Vagina (tissue), 2 donors: ENCODE measurements around the gene SIX3. TPM values are rescaled to one million over a fixed set of nuclear protein-coding genes. Genes with fewer than 3 reads are reported as not detected.

Source experiments
- DNase-seq, 2 donors: peaks; one replicate each; pipeline ENCODE4 v3.0.0-alpha.2; 2017; ENCODE audit errors: extremely low spot score in 2 of 2
- H3K27ac ChIP-seq: fragments of 200-600 bp; sonication (generic); one replicate; pipeline ENCODE4 v1.5.1; 2019
- H3K27me3 ChIP-seq: fragments of 200-600 bp; sonication (generic); one replicate; pipeline ENCODE4 v1.5.1; 2019
- H3K36me3 ChIP-seq, 2 donors: fragments of 200-600 bp; sonication (generic); one replicate each; pipeline ENCODE4 v1.5.1; 2017 to 2019
- H3K4me1 ChIP-seq: fragments of 200-600 bp; sonication (generic); one replicate; pipeline ENCODE4 v1.5.1; 2019
- H3K4me3 ChIP-seq, 2 donors: fragments of 200-600 bp; sonication (generic); 1 replicate in 1 of 2; 2 replicates in 1 of 2; pipeline ENCODE4 v1.5.1; 2016 to 2019
- H3K9me3 ChIP-seq: fragments of 200-600 bp; sonication (generic); one replicate; pipeline ENCODE4 v1.5.1; 2019
- CTCF ChIP-seq, 3 experiments: fragments of 450-650 bp in 2 of 3; fragments of 200-600 bp in 1 of 3; sonication (generic) in 1 of 3; IDR thresholded peaks; one replicate each; pipeline ENCODE4 v1.5.1; 2017 to 2019; ENCODE audit warnings: antibody characterized with exemption in 3 of 3, mild to moderate bottlenecking in 2 of 3, moderate library complexity in 2 of 3
- POLR2A ChIP-seq, 2 donors: fragments of 450-650 bp; IDR thresholded peaks; one replicate each; pipeline ENCODE4 v1.6.1; 2017; ENCODE audit warnings: antibody characterized with exemption in 2 of 2, mild to moderate bottlenecking in 2 of 2, moderate library complexity in 2 of 2
- POLR2AphosphoS5 ChIP-seq, 2 donors: sonication (generic); formaldehyde crosslinking; IDR thresholded peaks; one replicate each; pipeline ENCODE4 v1.9.0; 2017; ENCODE audit warnings: antibody characterized with exemption in 2 of 2, mild to moderate bottlenecking in 2 of 2, low read depth in 1 of 2; ENCODE audit not compliant: insufficient read depth in 1 of 2
- intact Hi-C: fragments of 100-400 bp; cut with DNase I; formaldehyde crosslinking; loops from one replicate; pipeline ENCODE4 v1.15.1; 2023
- total RNA-seq: library from RNA; depleted of rRNA; stranded (reverse); fragments of >200 nt; gene quantifications from one replicate; pipeline ENCODE4 v1.2.3, GENCODE V29; 2016

SIX3 gene
- total RNA-seq, 1 donor from 2014 or later: not detected

- Histone ChIP-seq H3K27me3 (peaks cover 25% of the 10 kb centered on the region), H3K4me1 (peaks cover 32% of the 10 kb centered on the region), H3K36me3 (no peaks in the 10 kb centered on the region), H3K27ac (no peak overlapping the region), H3K4me3 (no peak overlapping the region), H3K9me3 (no peaks in the 10 kb centered on the region)
- no peak for DNase-seq
- intact Hi-C loops: no loop called here
- TF ChIP-seq CTCF (IDR thresholded peaks at IDR 0.05) (no peak), POLR2A (IDR thresholded peaks at IDR 0.05) (no peak), POLR2AphosphoS5 (IDR thresholded peaks at IDR 0.05; ENCODE audit: insufficient read depth in 1 of 2, low read depth in 1 of 2) (no peak)
Observed at GRCh38 chr2:44930274-44931197, 11.0 kb upstream of the SIX3 start.

GRCh38 chr2:44931198-44931780 is 10.2 kb upstream of the SIX3 start:
- H3K4me3 ChIP-seq: no peak overlapping the region
- intact Hi-C loops: no loop called here
- H3K27me3 ChIP-seq: peaks cover 25% of the 10 kb centered on the region
- H3K4me1 ChIP-seq: peaks cover 36% of the 10 kb centered on the region
- no peaks in the 10 kb centered on the region for H3K36me3 ChIP-seq
- H3K27ac ChIP-seq: no peak overlapping the region
- TF ChIP-seq CTCF (IDR thresholded peaks at IDR 0.05): no peak
- no peak for TF ChIP-seq POLR2AphosphoS5 (IDR thresholded peaks at IDR 0.05; ENCODE audit: insufficient read depth in 1 of 2, low read depth in 1 of 2)
- no peak for TF ChIP-seq POLR2A (IDR thresholded peaks at IDR 0.05)
- H3K9me3 ChIP-seq: no peaks in the 10 kb centered on the region
- DNase-seq: no peak

- Histone ChIP-seq H3K36me3 (no peaks in the 10 kb centered on the region), H3K4me3 (no peak overlapping the region), H3K27me3 (peaks cover 25% of the 10 kb centered on the region), H3K4me1 (peaks cover 36% of the 10 kb centered on the region), H3K27ac (no peak overlapping the region), H3K9me3 (no peaks in the 10 kb centered on the region)
- intact Hi-C loops: no loop called here
- TF ChIP-seq POLR2A (IDR thresholded peaks at IDR 0.05) (no peak), POLR2AphosphoS5 (IDR thresholded peaks at IDR 0.05; ENCODE audit: insufficient read depth in 1 of 2, low read depth in 1 of 2) (no peak), CTCF (IDR thresholded peaks at IDR 0.05) (no peak)
- DNase-seq: no peak
Observed at GRCh38 chr2:44932079-44932478, 9.4 kb upstream of the SIX3 start.

GRCh38 chr2:44932564-44933392 is 8.7 kb upstream of the SIX3 start:
- no peak for TF ChIP-seq CTCF (IDR thresholded peaks at IDR 0.05)
- TF ChIP-seq POLR2A (IDR thresholded peaks at IDR 0.05): no peak
- no peak for TF ChIP-seq POLR2AphosphoS5 (IDR thresholded peaks at IDR 0.05; ENCODE audit: insufficient read depth in 1 of 2, low read depth in 1 of 2)
- H3K27ac ChIP-seq: no peak overlapping the region
- intact Hi-C loops: no loop called here
- H3K27me3 ChIP-seq: peaks cover 25% of the 10 kb centered on the region
- H3K9me3 ChIP-seq: no peaks in the 10 kb centered on the region
- no peak for DNase-seq
- H3K36me3 ChIP-seq: no peaks in the 10 kb centered on the region
- no peak overlapping the region for H3K4me3 ChIP-seq
- H3K4me1 ChIP-seq: peaks cover 42% of the 10 kb centered on the region
